Ishikawa (cell line): Measurements from ENCODE around the gene CALHM4.

Experiments
- CEBPB ChIP-seq: IDR thresholded peaks from 2 replicates; pipeline ENCODE4 v1.6.1; 2012
- CREB1 ChIP-seq: IDR thresholded peaks from 2 replicates; pipeline ENCODE4 v1.6.1; 2012; ENCODE audit warnings: low read depth
- EGR1 ChIP-seq: IDR thresholded peaks from 2 replicates; pipeline ENCODE4 v1.6.1; 2012
- EP300 ChIP-seq: IDR thresholded peaks from 2 replicates; pipeline ENCODE4 v1.6.1; 2012; ENCODE audit warnings: borderline replicate concordance
- FOXM1 ChIP-seq: IDR thresholded peaks from 2 replicates; pipeline ENCODE4 v1.6.1; 2012; ENCODE audit warnings: low read depth, borderline replicate concordance
- MAX ChIP-seq: IDR thresholded peaks from 2 replicates; pipeline ENCODE4 v1.6.1; 2012
- NFIC ChIP-seq: IDR thresholded peaks from 2 replicates; pipeline ENCODE4 v1.6.1; 2012
- RAD21 ChIP-seq: IDR thresholded peaks from 2 replicates; pipeline ENCODE4 v1.6.1; 2012; ENCODE audit warnings: low read depth
- TAF1 ChIP-seq: IDR thresholded peaks from 2 replicates; pipeline ENCODE4 v1.6.1; 2012; ENCODE audit warnings: low read depth, mild to moderate bottlenecking
- TCF12 ChIP-seq: IDR thresholded peaks from 2 replicates; pipeline ENCODE4 v1.6.1; 2012; ENCODE audit warnings: low read depth
- YY1 ChIP-seq: IDR thresholded peaks from 2 replicates; pipeline ENCODE4 v1.6.1; 2012; ENCODE audit warnings: low read depth
- ZBTB7A ChIP-seq: IDR thresholded peaks from 2 replicates; pipeline ENCODE4 v1.6.1; 2012; ENCODE audit warnings: low read depth
- TF ChIP-seq, protein P1 (sequence below): IDR thresholded peaks from 2 replicates; pipeline ENCODE4 v1.6.1; 2012; ENCODE audit warnings: low read depth, mild to moderate bottlenecking
- TF ChIP-seq, protein P2 (sequence below): IDR thresholded peaks from 2 replicates; pipeline ENCODE4 v1.6.1; 2012

CALHM4 gene

DNA sequence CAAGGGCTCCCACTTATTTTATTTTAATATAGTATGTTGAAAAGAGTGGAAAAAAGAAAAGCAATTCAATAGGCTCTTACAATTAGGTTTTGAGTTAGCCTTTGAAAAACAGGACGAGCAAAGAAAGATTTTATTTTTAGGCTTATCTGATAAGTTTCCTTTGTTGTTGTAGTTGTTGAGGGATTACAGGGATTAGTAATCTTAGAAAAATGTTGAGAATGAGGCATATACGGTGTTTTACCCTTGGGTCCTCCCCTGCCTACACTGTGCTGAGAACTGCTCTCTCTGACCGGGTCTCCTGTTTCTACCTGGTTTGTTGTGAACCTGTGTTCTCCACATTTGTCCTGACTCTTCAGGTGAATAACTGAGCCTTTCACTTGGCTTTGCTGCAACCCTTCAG is 24.8 kb upstream of the CALHM4 start:
- TF ChIP-seq NFIC (no peak), YY1 (no peak), EP300 (no peak), FOXM1 (no peak), CEBPB (no peak), ZBTB7A (no peak), TAF1 (no peak), EGR1 (no peak), CREB1 (no peak)
- TF ChIP-seq, protein P1, sequence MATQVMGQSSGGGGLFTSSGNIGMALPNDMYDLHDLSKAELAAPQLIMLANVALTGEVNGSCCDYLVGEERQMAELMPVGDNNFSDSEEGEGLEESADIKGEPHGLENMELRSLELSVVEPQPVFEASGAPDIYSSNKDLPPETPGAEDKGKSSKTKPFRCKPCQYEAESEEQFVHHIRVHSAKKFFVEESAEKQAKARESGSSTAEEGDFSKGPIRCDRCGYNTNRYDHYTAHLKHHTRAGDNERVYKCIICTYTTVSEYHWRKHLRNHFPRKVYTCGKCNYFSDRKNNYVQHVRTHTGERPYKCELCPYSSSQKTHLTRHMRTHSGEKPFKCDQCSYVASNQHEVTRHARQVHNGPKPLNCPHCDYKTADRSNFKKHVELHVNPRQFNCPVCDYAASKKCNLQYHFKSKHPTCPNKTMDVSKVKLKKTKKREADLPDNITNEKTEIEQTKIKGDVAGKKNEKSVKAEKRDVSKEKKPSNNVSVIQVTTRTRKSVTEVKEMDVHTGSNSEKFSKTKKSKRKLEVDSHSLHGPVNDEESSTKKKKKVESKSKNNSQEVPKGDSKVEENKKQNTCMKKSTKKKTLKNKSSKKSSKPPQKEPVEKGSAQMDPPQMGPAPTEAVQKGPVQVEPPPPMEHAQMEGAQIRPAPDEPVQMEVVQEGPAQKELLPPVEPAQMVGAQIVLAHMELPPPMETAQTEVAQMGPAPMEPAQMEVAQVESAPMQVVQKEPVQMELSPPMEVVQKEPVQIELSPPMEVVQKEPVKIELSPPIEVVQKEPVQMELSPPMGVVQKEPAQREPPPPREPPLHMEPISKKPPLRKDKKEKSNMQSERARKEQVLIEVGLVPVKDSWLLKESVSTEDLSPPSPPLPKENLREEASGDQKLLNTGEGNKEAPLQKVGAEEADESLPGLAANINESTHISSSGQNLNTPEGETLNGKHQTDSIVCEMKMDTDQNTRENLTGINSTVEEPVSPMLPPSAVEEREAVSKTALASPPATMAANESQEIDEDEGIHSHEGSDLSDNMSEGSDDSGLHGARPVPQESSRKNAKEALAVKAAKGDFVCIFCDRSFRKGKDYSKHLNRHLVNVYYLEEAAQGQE = no peak
- TF ChIP-seq, protein P2, sequence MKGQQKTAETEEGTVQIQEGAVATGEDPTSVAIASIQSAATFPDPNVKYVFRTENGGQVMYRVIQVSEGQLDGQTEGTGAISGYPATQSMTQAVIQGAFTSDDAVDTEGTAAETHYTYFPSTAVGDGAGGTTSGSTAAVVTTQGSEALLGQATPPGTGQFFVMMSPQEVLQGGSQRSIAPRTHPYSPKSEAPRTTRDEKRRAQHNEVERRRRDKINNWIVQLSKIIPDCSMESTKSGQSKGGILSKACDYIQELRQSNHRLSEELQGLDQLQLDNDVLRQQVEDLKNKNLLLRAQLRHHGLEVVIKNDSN = no peak

- TF ChIP-seq, protein P2 = no peak
- no peak for TF ChIP-seq YY1
- no peak for TF ChIP-seq EP300
- no peak for TF ChIP-seq CREB1
- TF ChIP-seq CEBPB = no peak
- TF ChIP-seq MAX = no peak
- TF ChIP-seq EGR1 = no peak
- TF ChIP-seq TAF1 = no peak
- TF ChIP-seq RAD21 = no peak
- TF ChIP-seq, protein P1 = no peak
Measured at GRCh38 chr6:116529466-116530290, 23.9 kb upstream of the CALHM4 start.

GRCh38 chr6:116530436-116530835 is 23.1 kb upstream of the CALHM4 start:
- TF ChIP-seq, protein P2 = no peak
- TF ChIP-seq ZBTB7A = no peak
- no peak for TF ChIP-seq EP300
- no peak for TF ChIP-seq NFIC
- TF ChIP-seq RAD21 = no peak
- TF ChIP-seq, protein P1 = no peak
- no peak for TF ChIP-seq CEBPB
- no peak for TF ChIP-seq EGR1
- no peak for TF ChIP-seq MAX
- TF ChIP-seq YY1 = no peak
- TF ChIP-seq TCF12 = no peak
- no peak for TF ChIP-seq CREB1
- TF ChIP-seq TAF1 = no peak
- TF ChIP-seq FOXM1 = no peak
